ENCODE measurements around the gene SND1.

SND1 gene

DNA sequence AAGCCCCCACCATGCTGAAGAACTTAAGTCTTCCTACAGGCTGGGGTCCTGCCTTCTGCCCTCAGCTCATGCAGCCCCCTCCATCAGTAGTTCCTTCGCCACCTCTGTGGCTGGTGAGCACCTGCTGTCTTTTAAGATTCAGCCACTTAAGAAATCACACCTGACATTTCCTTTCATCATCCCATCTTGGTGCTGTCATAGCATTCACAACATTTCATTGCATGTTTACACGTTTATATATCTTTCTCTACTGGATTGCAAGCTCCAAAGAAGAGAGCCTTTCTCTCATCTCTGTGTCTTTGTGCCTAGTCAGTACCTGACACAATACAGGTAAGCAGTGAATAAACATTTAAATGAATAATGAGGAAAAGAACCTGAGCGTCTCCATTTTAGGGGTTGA lies 38.3 kb downstream of the SND1 start:
- TF ChIP-seq, protein P1, sequence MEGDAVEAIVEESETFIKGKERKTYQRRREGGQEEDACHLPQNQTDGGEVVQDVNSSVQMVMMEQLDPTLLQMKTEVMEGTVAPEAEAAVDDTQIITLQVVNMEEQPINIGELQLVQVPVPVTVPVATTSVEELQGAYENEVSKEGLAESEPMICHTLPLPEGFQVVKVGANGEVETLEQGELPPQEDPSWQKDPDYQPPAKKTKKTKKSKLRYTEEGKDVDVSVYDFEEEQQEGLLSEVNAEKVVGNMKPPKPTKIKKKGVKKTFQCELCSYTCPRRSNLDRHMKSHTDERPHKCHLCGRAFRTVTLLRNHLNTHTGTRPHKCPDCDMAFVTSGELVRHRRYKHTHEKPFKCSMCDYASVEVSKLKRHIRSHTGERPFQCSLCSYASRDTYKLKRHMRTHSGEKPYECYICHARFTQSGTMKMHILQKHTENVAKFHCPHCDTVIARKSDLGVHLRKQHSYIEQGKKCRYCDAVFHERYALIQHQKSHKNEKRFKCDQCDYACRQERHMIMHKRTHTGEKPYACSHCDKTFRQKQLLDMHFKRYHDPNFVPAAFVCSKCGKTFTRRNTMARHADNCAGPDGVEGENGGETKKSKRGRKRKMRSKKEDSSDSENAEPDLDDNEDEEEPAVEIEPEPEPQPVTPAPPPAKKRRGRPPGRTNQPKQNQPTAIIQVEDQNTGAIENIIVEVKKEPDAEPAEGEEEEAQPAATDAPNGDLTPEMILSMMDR (IDR thresholded peaks at IDR 0.05; ENCODE audit: insufficient read depth, low read length, poor library complexity, severe bottlenecking), result no peak
- no peak for TF ChIP-seq EZH2phosphoT487 (conservative IDR thresholded peaks at IDR 0.05; ENCODE audit: low read length)
- Histone ChIP-seq H3K4me2 (ENCODE audit: low read depth, low read length, poor library complexity, severe bottlenecking) (no peak overlapping the region), H3K79me2 (ENCODE audit: insufficient read depth, low read length) (peaks cover 47% of the 10 kb centered on the region), H3K9me3 (ENCODE audit: insufficient read depth, low read length) (no peaks in the 10 kb centered on the region), H3K27ac (ENCODE audit: low read depth, low read length) (no peak overlapping the region), H3K36me3 (ENCODE audit: low read length) (peaks cover 15% of the 10 kb centered on the region; the same call in 1 of the 2 replicates), H4K20me1 (ENCODE audit: low read depth, low read length) (0 out of 2 replicates have a peak, but pooled peaks cover 2% of the 10 kb centered on the region), H3K27me3 (ENCODE audit: low read length) (no peaks in the 10 kb centered on the region), H3K9ac (ENCODE audit: low read length) (no peak overlapping the region), H3K4me3 (ENCODE audit: insufficient read depth, low read length, poor library complexity, severe bottlenecking) (no peak overlapping the region), H2AFZ (ENCODE audit: low read depth, low read length, severe bottlenecking) (no peak overlapping the region), H3K9me2 (replicated peaks; ENCODE audit: insufficient read depth, low read length) (no peaks in the 10 kb centered on the region), H3F3A (ENCODE audit: insufficient read depth) (no peaks in the 10 kb centered on the region)

GRCh38 chr7:127690806-127691205 lies 38.8 kb downstream of the SND1 start:
- Histone ChIP-seq H3K79me2 (ENCODE audit: insufficient read depth, low read length) (peaks cover 48% of the 10 kb centered on the region), H3K27me3 (ENCODE audit: low read length) (no peaks in the 10 kb centered on the region), H3K4me2 (ENCODE audit: low read depth, low read length, poor library complexity, severe bottlenecking) (no peak overlapping the region), H2AFZ (ENCODE audit: low read depth, low read length, severe bottlenecking) (no peak overlapping the region), H3K4me3 (ENCODE audit: insufficient read depth, low read length, poor library complexity, severe bottlenecking) (no peak overlapping the region), H3K9me3 (ENCODE audit: insufficient read depth, low read length) (no peaks in the 10 kb centered on the region), H3K9ac (ENCODE audit: low read length) (no peak overlapping the region), H3K27ac (ENCODE audit: low read depth, low read length) (no peak overlapping the region), H3K36me3 (ENCODE audit: low read length) (peaks cover 17% of the 10 kb centered on the region; the same call in 1 of the 2 replicates), H4K20me1 (ENCODE audit: low read depth, low read length) (0 out of 2 replicates have a peak, but pooled peaks cover 2% of the 10 kb centered on the region), H3F3A (ENCODE audit: insufficient read depth) (no peaks in the 10 kb centered on the region), H3K9me2 (replicated peaks; ENCODE audit: insufficient read depth, low read length) (no peaks in the 10 kb centered on the region)
- no peak for TF ChIP-seq EZH2phosphoT487 (conservative IDR thresholded peaks at IDR 0.05; ENCODE audit: low read length)
- TF ChIP-seq, protein P1 (IDR thresholded peaks at IDR 0.05; ENCODE audit: insufficient read depth, low read length, poor library complexity, severe bottlenecking), result no peak

- H2AFZ ChIP-seq (ENCODE audit: low read depth, low read length, severe bottlenecking), result no peak overlapping the region
- no peak overlapping the region for H3K27ac ChIP-seq (ENCODE audit: low read depth, low read length)
- H4K20me1 ChIP-seq (ENCODE audit: low read depth, low read length), result 0 out of 2 replicates have a peak, but pooled peaks cover 2% of the 10 kb centered on the region
- no peak overlapping the region for H3K4me2 ChIP-seq (ENCODE audit: low read depth, low read length, poor library complexity, severe bottlenecking)
- no peaks in the 10 kb centered on the region for H3F3A ChIP-seq (ENCODE audit: insufficient read depth)
- H3K9ac ChIP-seq (ENCODE audit: low read length), result no peak overlapping the region
- peaks cover 28% of the 10 kb centered on the region for H3K36me3 ChIP-seq (ENCODE audit: low read length)
- peaks cover 60% of the 10 kb centered on the region for H3K79me2 ChIP-seq (ENCODE audit: insufficient read depth, low read length)
- no peaks in the 10 kb centered on the region for H3K9me2 ChIP-seq (replicated peaks; ENCODE audit: insufficient read depth, low read length)
- H3K4me3 ChIP-seq (ENCODE audit: insufficient read depth, low read length, poor library complexity, severe bottlenecking), result no peak overlapping the region
- H3K9me3 ChIP-seq (ENCODE audit: insufficient read depth, low read length), result no peaks in the 10 kb centered on the region
- TF ChIP-seq, protein P1 (IDR thresholded peaks at IDR 0.05; ENCODE audit: insufficient read depth, low read length, poor library complexity, severe bottlenecking), result no peak
- TF ChIP-seq EZH2phosphoT487 (conservative IDR thresholded peaks at IDR 0.05; ENCODE audit: low read length), result no peak
- H3K27me3 ChIP-seq (ENCODE audit: low read length), result no peaks in the 10 kb centered on the region
These were observed 40.2 kb downstream of the SND1 start for GRCh38 chr7:127692200-127692599.

Data from SU-DHL-6 (cell line).